IMR-90 (cell line): ENCODE data around the gene TBX3. TPM values are rescaled to one million over a fixed set of nuclear protein-coding genes. Genes with fewer than 3 reads are reported as not detected.

ENCODE experiments used
- ATAC-seq: fragments of 200-7000 bp; cut with Tn5 transposase; 2 replicates; pipeline ENCODE4 v1.9.1; 2020; ENCODE audit warnings: low read depth, mild to moderate bottlenecking, moderate library complexity
- BruUV-seq: library from RNA; stranded (reverse); fragments of 400-500 nt; replicated peaks from 2 replicates; lab custom pipeline; 2021; lab: Mats Ljungman, UMichigan
- CTCF ChIA-PET: fragments of 300-600 bp; formaldehyde crosslinking; extraction: SDS; loops from one replicate; lab custom pipeline; 2021; ENCODE audit warnings: antibody characterized with exemption; lab: Yijun Ruan, JAX
- POLR2A ChIA-PET: fragments of 300-600 bp; sonication (Branson Sonifier 250); formaldehyde crosslinking; loops from one replicate; lab custom pipeline; 2022; ENCODE audit warnings: antibody characterized with exemption; ENCODE audit not compliant: unreplicated experiment; lab: Charles Lee
- DNase-seq: peaks from one replicate; pipeline ENCODE4 v3.0.0; 2013
- H2AFZ ChIP-seq: replicated peaks from 2 replicates; pipeline ENCODE3; 2013; ENCODE audit warnings: low read length, mild to moderate bottlenecking; ENCODE audit not compliant: poor library complexity
- H2AK5ac ChIP-seq: 2 replicates; pipeline ENCODE4 v1.6.1; 2013; ENCODE audit warnings: low read depth, low read length, inconsistent platforms
- H2AK9ac ChIP-seq: replicated peaks from 2 replicates; pipeline ENCODE3; 2013; ENCODE audit warnings: mild to moderate bottlenecking, low read depth, low read length, moderate library complexity; ENCODE audit not compliant: poor library complexity
- H2BK120ac ChIP-seq: 2 replicates; pipeline ENCODE4 v1.6.1; 2013; ENCODE audit warnings: low read depth, low read length, inconsistent platforms
- H2BK15ac ChIP-seq: 3 replicates; pipeline ENCODE4 v1.6.1; 2013; ENCODE audit warnings: low read depth, low read length, inconsistent platforms
- H2BK20ac ChIP-seq: 2 replicates; pipeline ENCODE4 v1.6.1; 2013; ENCODE audit warnings: low read depth, mild to moderate bottlenecking, inconsistent platforms, low read length, moderate library complexity
- H2BK5ac ChIP-seq: 2 replicates; pipeline ENCODE4 v1.6.1; 2013; ENCODE audit warnings: mild to moderate bottlenecking, low read depth, low read length, inconsistent platforms; ENCODE audit not compliant: poor library complexity, severe bottlenecking
- H3K14ac ChIP-seq: replicated peaks from 2 replicates; pipeline ENCODE4 v1.6.1; 2013; ENCODE audit warnings: low read depth, low read length, inconsistent platforms
- H3K18ac ChIP-seq: 2 replicates; pipeline ENCODE4 v1.6.1; 2013; ENCODE audit warnings: low read depth, low read length, control low read depth
- H3K23ac ChIP-seq: 2 replicates; pipeline ENCODE4 v1.6.1; 2013; ENCODE audit warnings: low read depth, low read length, inconsistent platforms
- H3K27ac ChIP-seq: 2 replicates; pipeline ENCODE4 v1.5.1; 2013; ENCODE audit warnings: mild to moderate bottlenecking, control low read depth, low read length; ENCODE audit not compliant: insufficient read depth
- H3K27me3 ChIP-seq: 2 replicates; pipeline ENCODE4 v1.6.1; 2013; ENCODE audit warnings: low read length; ENCODE audit not compliant: control insufficient read depth, insufficient read depth
- H3K36me3 ChIP-seq: 2 replicates; pipeline ENCODE4 v1.6.1; 2013; ENCODE audit warnings: low read length, mixed read lengths; ENCODE audit not compliant: control insufficient read depth, insufficient read depth
- H3K4ac ChIP-seq: 2 replicates; pipeline ENCODE4 v1.6.1; 2013; ENCODE audit warnings: low read depth, low read length, inconsistent platforms
- H3K4me1 ChIP-seq: 2 replicates; pipeline ENCODE4 v1.6.1; 2013; ENCODE audit warnings: low read length, mixed read lengths; ENCODE audit not compliant: control insufficient read depth, insufficient read depth
- H3K4me2 ChIP-seq: 2 replicates; pipeline ENCODE4 v1.6.1; 2013; ENCODE audit warnings: low read depth, mild to moderate bottlenecking, control low read depth, low read length, moderate library complexity
- H3K4me3 ChIP-seq: 2 replicates; pipeline ENCODE4 v1.5.1; 2013; ENCODE audit warnings: low read depth, mild to moderate bottlenecking, control low read depth, low read length, moderate library complexity; ENCODE audit not compliant: insufficient read depth
- H3K56ac ChIP-seq: 2 replicates; pipeline ENCODE4 v1.6.1; 2013; ENCODE audit warnings: low read length, inconsistent platforms; ENCODE audit not compliant: insufficient read depth; ENCODE audit errors: extremely low read depth
- H3K79me1 ChIP-seq, 2 experiments: 2 replicates each; pipeline ENCODE4 v1.6.1; 2013; ENCODE audit warnings: low read length in 2 of 2, inconsistent platforms in 1 of 2, low read depth in 1 of 2
- H3K9ac ChIP-seq: 2 replicates; pipeline ENCODE4 v1.6.1; 2013; ENCODE audit warnings: low read depth, low read length, control low read depth
- H3K9me1 ChIP-seq: 2 replicates; pipeline ENCODE4 v1.6.1; 2013; ENCODE audit warnings: low read length, inconsistent platforms; ENCODE audit not compliant: insufficient read depth
- H3K9me3 ChIP-seq: 2 replicates; pipeline ENCODE4 v1.6.1; 2013; ENCODE audit warnings: low read length; ENCODE audit not compliant: control insufficient read depth, insufficient read depth
- H4K20me1 ChIP-seq: 2 replicates; pipeline ENCODE4 v1.6.1; 2013; ENCODE audit warnings: low read length, inconsistent platforms; ENCODE audit not compliant: insufficient read depth
- H4K5ac ChIP-seq: 2 replicates; pipeline ENCODE4 v1.6.1; 2013; ENCODE audit warnings: mild to moderate bottlenecking, low read depth, low read length, control low read depth
- H4K8ac ChIP-seq, 2 experiments: 2 replicates each; pipeline ENCODE4 v1.6.1; 2013; ENCODE audit warnings: low read depth in 2 of 2, low read length in 2 of 2, control low read depth in 1 of 2, inconsistent platforms in 1 of 2
- H4K91ac ChIP-seq: 2 replicates; pipeline ENCODE4 v1.6.1; 2013; ENCODE audit warnings: low read depth, low read length, inconsistent platforms; ENCODE audit not compliant: insufficient read depth
- CEBPB ChIP-seq: IDR thresholded peaks from 2 replicates; pipeline ENCODE4 v1.6.1; 2012; ENCODE audit warnings: low read depth, low read length, improper control_type of control experiment
- CHD1 ChIP-seq: IDR thresholded peaks from 2 replicates; pipeline ENCODE4 v1.6.1; 2012; ENCODE audit warnings: low read depth, low read length, improper control_type of control experiment
- CTCF ChIP-seq: conservative IDR thresholded peaks from 2 replicates; pipeline ENCODE4 v1.5.1; 2012; ENCODE audit warnings: mild to moderate bottlenecking, low read depth, low read length, improper control_type of control experiment
- ELK1 ChIP-seq: fragments of 150-350 bp; IDR thresholded peaks from 2 replicates; pipeline ENCODE4 v1.6.1; 2016; ENCODE audit warnings: low read depth, mild to moderate bottlenecking, low read length, moderate library complexity, borderline replicate concordance
- FOS ChIP-seq: fragments of 150-350 bp; IDR thresholded peaks from 2 replicates; pipeline ENCODE4 v1.6.1; 2016; ENCODE audit warnings: low read depth, low read length
- MAFK ChIP-seq: IDR thresholded peaks from 2 replicates; pipeline ENCODE4 v1.6.1; 2012; ENCODE audit warnings: low read depth, low read length, improper control_type of control experiment
- MAZ ChIP-seq: IDR thresholded peaks from 2 replicates; pipeline ENCODE4 v1.6.1; 2012; ENCODE audit warnings: low read depth, mild to moderate bottlenecking, low read length, improper control_type of control experiment, moderate library complexity, borderline replicate concordance
- MXI1 ChIP-seq: IDR thresholded peaks from 2 replicates; pipeline ENCODE4 v1.6.1; 2012; ENCODE audit warnings: low read depth, mild to moderate bottlenecking, low read length, moderate library complexity, borderline replicate concordance
- NFE2L2 ChIP-seq: fragments of 150-350 bp; IDR thresholded peaks from 2 replicates; pipeline ENCODE4 v1.6.1; 2016; ENCODE audit warnings: low read depth, mild to moderate bottlenecking, low read length
- POLR2A ChIP-seq: IDR thresholded peaks from 2 replicates; pipeline ENCODE4 v1.6.1; 2012; ENCODE audit warnings: mild to moderate bottlenecking, low read depth, low read length
- RAD21 ChIP-seq: IDR thresholded peaks from 2 replicates; pipeline ENCODE4 v1.6.1; 2012; ENCODE audit warnings: low read length, improper control_type of control experiment
- RFX5 ChIP-seq: IDR thresholded peaks from 2 replicates; pipeline ENCODE4 v1.8.0; 2012; ENCODE audit warnings: low read depth, mild to moderate bottlenecking, low read length, moderate library complexity
- SMC3 ChIP-seq: fragments of 150-350 bp; IDR thresholded peaks from 2 replicates; pipeline ENCODE4 v1.6.1; 2016; ENCODE audit warnings: low read depth, mild to moderate bottlenecking, antibody characterized with exemption, low read length, moderate library complexity
- USF2 ChIP-seq: fragments of 150-350 bp; IDR thresholded peaks from 2 replicates; pipeline ENCODE4 v1.6.1; 2017; ENCODE audit warnings: mild to moderate bottlenecking, antibody characterized with exemption, low read length, low read depth
- WGBS, 2 experiments: methylation state at CpG; one replicate each; pipeline versions ENCODE4 v1.1.5 to v1.1.7; 2013; ENCODE audit warnings: missing lambda C conversion rate in 2 of 2; ENCODE audit not compliant: insufficient read length in 1 of 2; ENCODE audit errors: extremely low coverage in 2 of 2; 5-methylcytosine and 5-hydroxymethylcytosine counted together
- dilution Hi-C: fragments of 300-500 bp; cut with HindIII; formaldehyde crosslinking; loops from one replicate; pipeline ENCODE4 v1.14.3; 2018; ENCODE audit warnings: low sequenced_read_pairs; ENCODE audit not compliant: unreplicated experiment
- in situ Hi-C: fragments of 300-500 bp; cut with MboI; formaldehyde crosslinking; loops from 3 replicates; pipeline ENCODE4 v1.14.3; 2019; ENCODE audit warnings: low sequenced_read_pairs, inconsistent platforms, mixed read lengths
- intact Hi-C: fragments of 100-400 bp; cut with micrococcal nuclease; formaldehyde crosslinking; loops from 2 replicates; pipeline ENCODE4 v1.10.0; 2022
- polyA plus RNA-seq, 3 experiments: library from polyadenylated mRNA; depleted of rRNA; stranded (reverse); fragments of >200 nt; gene quantifications; 2 replicates each; pipeline ENCODE4 v1.2.3, GENCODE V29; 2012; ENCODE audit warnings: low replicate concordance in 1 of 3
- total RNA-seq: library from RNA; depleted of rRNA; stranded (reverse); fragments of >200 nt; gene quantifications from 2 replicates; pipeline ENCODE4 v1.2.3, GENCODE V29; 2012

Gene TBX3
- total and polyA plus RNA-seq, 2 of the 4 experiments (the other 2 are of a cell fraction): 15.8 to 44.9 TPM

- H3K9ac ChIP-seq: no peak overlapping the region
- no peak overlapping the region for H2AK9ac ChIP-seq
- no peaks in the 10 kb centered on the region for H3K36me3 ChIP-seq
- DNase-seq: no peak
- H2AFZ ChIP-seq: no peak overlapping the region
- in situ Hi-C loops (no loop called here), dilution Hi-C loops (no loop called here), intact Hi-C loops (no loop called here)
- no peak overlapping the region for H3K18ac ChIP-seq
- H4K5ac ChIP-seq: no peak overlapping the region
- no peak overlapping the region for H4K91ac ChIP-seq
- peaks cover 4% of the 10 kb centered on the region; the same call in 1 of the 2 replicates for H3K9me1 ChIP-seq
- H2BK120ac ChIP-seq: no peak overlapping the region
- BruUV-seq: no TSS peak
- ChIA-PET CTCF (interaction anchor here (1.7 kb wide), 1 partner anchor 50 kb away, joined by 5 read pairs; no protein-coding TSS in a partner anchor), POLR2A (no interaction called here)
- peaks cover 13% of the 10 kb centered on the region for H3K4me1 ChIP-seq
- no peak overlapping the region; the same call in 1 of the 2 replicates for H3K4me2 ChIP-seq
- H3K4me3 ChIP-seq: no peak overlapping the region
- no peak overlapping the region for H2BK20ac ChIP-seq
- no peak for ATAC-seq
- H3K27me3 ChIP-seq: peaks cover 3% of the 10 kb centered on the region; the same call in 1 of the 2 replicates
- H3K79me1 ChIP-seq: peaks cover 6 to 26% of the 10 kb centered on the region in 2 experiments; a peak in 3 of 4 replicates
- H3K14ac ChIP-seq: no peak overlapping the region
- no peaks in the 10 kb centered on the region for H4K20me1 ChIP-seq
- H3K27ac ChIP-seq: no peak overlapping the region
- no peak overlapping the region for H2AK5ac ChIP-seq
- H4K8ac ChIP-seq: no peak overlapping the region
- no peak overlapping the region for H3K4ac ChIP-seq
- no peaks in the 10 kb centered on the region for H3K9me3 ChIP-seq
- H2BK15ac ChIP-seq: no peak overlapping the region
- H2BK5ac ChIP-seq: no peak overlapping the region
- H3K56ac ChIP-seq: no peak overlapping the region
- 66 to 100% methylated on average over 1 to 4 of the region's 12 CpGs for WGBS, 2 experiments
- H3K23ac ChIP-seq: no peak overlapping the region
- TF ChIP-seq MAFK: no peak
- no peak for TF ChIP-seq CEBPB
- TF ChIP-seq MAZ: no peak
- no peak for TF ChIP-seq FOS
- TF ChIP-seq USF2: no peak
- TF ChIP-seq CHD1: no peak
- TF ChIP-seq SMC3: no peak
- TF ChIP-seq POLR2A: no peak
- TF ChIP-seq RAD21: no peak
- no peak for TF ChIP-seq RFX5
- TF ChIP-seq CTCF: no peak
- TF ChIP-seq NFE2L2: no peak
- no peak for TF ChIP-seq ELK1
- no peak for TF ChIP-seq MXI1
These were observed 10.7 kb upstream of the TBX3 start for GRCh38 chr12:114694436-114695304.
